ENCODE measurements around the gene PABPN1. TPM values are rescaled to one million over a fixed set of nuclear protein-coding genes. Genes with fewer than 3 reads are reported as not detected.

PABPN1 gene
- total RNA-seq, 1 donor from 2014 or later = 73.7 TPM

DNA sequence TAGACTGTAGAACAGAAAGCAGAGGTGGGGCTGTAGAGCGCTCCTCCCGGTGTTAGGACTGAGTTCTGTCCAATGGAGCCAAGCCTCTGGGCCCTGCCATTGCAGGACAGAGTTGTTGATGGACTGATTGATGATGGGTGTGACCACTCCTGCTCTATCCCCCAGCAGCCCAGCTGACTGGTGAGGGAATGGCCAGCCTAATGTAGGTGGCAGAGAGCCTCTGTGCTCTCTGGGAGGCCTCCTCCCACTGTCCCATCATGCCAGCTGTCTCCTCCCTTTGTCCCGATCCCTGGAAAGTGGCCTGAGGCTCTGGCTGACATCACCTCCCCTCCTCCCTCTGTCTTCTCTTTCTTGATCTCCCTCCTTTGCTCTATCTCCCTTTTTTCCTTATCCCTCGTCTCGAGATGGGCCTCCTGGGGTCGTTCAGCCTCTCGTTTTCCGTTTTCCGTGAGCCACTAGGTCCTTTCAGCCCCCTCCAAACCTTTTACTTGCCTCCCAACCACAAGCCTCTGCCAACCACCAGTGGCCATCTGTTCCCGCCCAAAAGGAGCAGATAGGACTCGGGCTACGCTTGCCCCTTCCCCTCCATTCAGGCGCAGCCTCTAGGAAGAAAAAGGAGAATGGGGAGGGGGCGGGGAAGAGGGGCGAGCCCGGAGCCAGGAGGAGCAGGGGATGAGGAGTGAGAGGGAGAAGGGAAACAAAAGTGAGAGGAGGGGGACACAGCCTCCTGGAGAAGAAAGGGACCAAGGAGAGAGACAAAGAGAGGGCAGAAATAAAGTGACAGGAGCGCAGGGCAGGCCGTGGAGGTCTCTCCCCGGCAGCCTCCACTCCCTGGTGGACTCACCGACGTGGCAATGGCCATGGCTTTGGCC is 43.1 kb downstream of the PABPN1 start:
- intact Hi-C loops (cut with DNase I) = no loop called here
- ATAC-seq (peak; percentile 28), DNase-seq (ENCODE audit: missing footprints) (peak; percentile 68)

- DNase-seq (ENCODE audit: missing footprints) = peak; percentile 72
- intact Hi-C loops (cut with DNase I) = no loop called here
- peak; percentile 75 for ATAC-seq
Observed at GRCh38 chr14:23365036-23365731, 43.9 kb downstream of the PABPN1 start, which contains the start of gene EFS. Gene EFS, minus strand, starts transcription at chr14:23365172. Its CDS starts 147 bp downstream, at chr14:23365025.

GRCh38 chr14:23365732-23366425 is 44.6 kb downstream of the PABPN1 start:
- peak; percentile 69 for DNase-seq (ENCODE audit: missing footprints)
- intact Hi-C loops (cut with DNase I) = no loop called here
- peak; percentile 80 for ATAC-seq

- ATAC-seq = peak; percentile 61
- DNase-seq (ENCODE audit: missing footprints) = peak; percentile 83
- intact Hi-C loops (cut with DNase I) = no loop called here
Observed at GRCh38 chr14:23366426-23366921, 45.2 kb downstream of the PABPN1 start.

DNA sequence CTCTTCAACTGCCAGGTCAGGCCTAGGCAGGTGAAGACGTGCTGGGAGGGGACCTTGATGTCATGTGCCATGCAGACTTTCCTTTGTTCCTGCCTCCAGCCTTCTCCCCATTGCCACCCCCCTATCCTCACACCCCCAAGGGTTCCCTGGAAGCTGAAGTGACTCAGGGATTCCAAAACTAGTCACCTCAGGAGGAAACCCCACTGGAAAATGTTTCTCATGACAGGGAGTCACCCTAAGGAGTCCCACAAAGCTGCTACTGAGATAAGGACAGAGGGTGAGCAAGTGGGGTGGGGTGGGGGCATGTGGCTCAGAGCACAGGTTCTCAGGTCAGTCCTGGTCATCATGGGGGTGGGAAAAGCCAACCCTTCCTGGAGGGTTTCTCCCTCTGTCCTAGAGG is 49.0 kb downstream of the PABPN1 start:
- DNase-seq (ENCODE audit: missing footprints) = no peak
- ATAC-seq = no peak
- intact Hi-C loops (cut with DNase I) = no loop called here

GRCh38 chr14:23371865-23372264 is 50.6 kb downstream of the PABPN1 start:
- intact Hi-C loops (cut with DNase I) = no loop called here
- DNase-seq (ENCODE audit: missing footprints) (peak; percentile 50), ATAC-seq (no peak)

DNA sequence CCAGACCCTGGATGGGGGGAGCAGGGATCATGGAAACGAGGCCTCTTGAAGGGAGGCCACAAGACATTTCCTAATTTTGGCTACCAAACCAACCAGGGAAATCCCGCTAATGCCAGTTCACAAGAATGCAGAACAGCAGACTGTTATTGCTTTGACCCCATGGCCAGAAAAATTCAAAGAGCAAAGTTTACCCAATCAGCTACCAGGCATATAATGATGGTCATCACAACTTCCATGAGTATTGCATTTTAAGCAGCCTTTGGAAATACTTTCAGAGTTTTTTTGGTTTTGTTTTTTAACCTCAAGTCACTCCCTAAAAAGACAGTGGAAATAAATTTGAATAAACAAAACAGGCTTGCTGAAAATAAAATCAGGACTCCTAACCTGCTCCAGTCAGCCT is 51.3 kb downstream of the PABPN1 start, which contains the start of gene IL25:
Gene IL25, plus strand, starts transcription at position 301 of the 400 bp plus-strand sequence.
- intact Hi-C loops (cut with DNase I) = no loop called here
- DNase-seq (ENCODE audit: missing footprints) (no peak), ATAC-seq (no peak)

- DNase-seq (ENCODE audit: missing footprints) = peak; percentile 21
Observed at GRCh38 chr14:23373041-23373440, 51.8 kb downstream of the PABPN1 start.

More at GRCh38 chr14:23373041-23373440, 51.8 kb downstream of the PABPN1 start:
- no peak for ATAC-seq
- intact Hi-C loops (cut with DNase I) = no loop called here

Other genes with a start within 250 kb of the PABPN1 start
- 73.9 TPM for gene ACIN1, start 226.3 kb upstream of the PABPN1 start, total RNA-seq
- 22.4 TPM for gene C14orf119, start 226.0 kb upstream of the PABPN1 start, total RNA-seq
- gene CIROP, start 216.5 kb upstream of the PABPN1 start, total RNA-seq = not detected
- gene CEBPE, start 202.2 kb upstream of the PABPN1 start, total RNA-seq = not detected
- gene SLC7A8, start 137.8 kb upstream of the PABPN1 start, total RNA-seq = 11.5 TPM
- not detected for gene RNF212B, start 83.5 kb upstream of the PABPN1 start, total RNA-seq
- 8.0 TPM for gene HOMEZ, start 35.3 kb upstream of the PABPN1 start, total RNA-seq
- gene PPP1R3E, start 18.6 kb upstream of the PABPN1 start, total RNA-seq = 7.9 TPM
- 35.4 TPM for gene BCL2L2, start 14.6 kb upstream of the PABPN1 start, total RNA-seq
- 10.1 TPM for gene SLC22A17, start 31.4 kb downstream of the PABPN1 start, total RNA-seq
- 4.0 TPM for gene EFS, start 43.7 kb downstream of the PABPN1 start, total RNA-seq
- gene IL25, start 51.4 kb downstream of the PABPN1 start, total RNA-seq = not detected
- gene CMTM5, start 55.6 kb downstream of the PABPN1 start, total RNA-seq = 0.92 TPM
- gene MYH6, start 86.8 kb downstream of the PABPN1 start, total RNA-seq = 3,910 TPM
- gene MYH7, start 114.2 kb downstream of the PABPN1 start, total RNA-seq = 11,833 TPM
- 19.8 TPM for gene NGDN, start 148.2 kb downstream of the PABPN1 start, total RNA-seq
- 0.60 TPM for gene ZFHX2, start 230.3 kb downstream of the PABPN1 start, total RNA-seq
- gene THTPA, start 234.8 kb downstream of the PABPN1 start, total RNA-seq = 16.0 TPM
- gene AP1G2, start 246.3 kb downstream of the PABPN1 start, total RNA-seq = 15.5 TPM

All from Right ventricle myocardium inferior (tissue), 1 donor.